PC-3 (cell line): Measurements from ENCODE around the gene HERPUD1.

ENCODE experiments used
- EZH2 ChIP-seq: fragments of 300-600 bp; sonication (generic); IDR thresholded peaks from one replicate; pipeline ENCODE4 v1.6.1; 2017; ENCODE audit warnings: antibody characterized with exemption, mild to moderate bottlenecking, low read length; ENCODE audit not compliant: unreplicated experiment
- EZH2phosphoT487 ChIP-seq: fragments of 300-600 bp; sonication (generic); IDR thresholded peaks from 2 replicates; pipeline ENCODE4 v1.6.1; 2018; ENCODE audit warnings: mild to moderate bottlenecking, antibody characterized with exemption, low read length, borderline replicate concordance
- TF ChIP-seq, protein P1 (sequence below): fragments of 300-600 bp; sonication (generic); conservative IDR thresholded peaks from 2 replicates; pipeline ENCODE4 v1.5.1; 2017; ENCODE audit warnings: antibody characterized with exemption, low read depth, mild to moderate bottlenecking, low read length

DNA sequence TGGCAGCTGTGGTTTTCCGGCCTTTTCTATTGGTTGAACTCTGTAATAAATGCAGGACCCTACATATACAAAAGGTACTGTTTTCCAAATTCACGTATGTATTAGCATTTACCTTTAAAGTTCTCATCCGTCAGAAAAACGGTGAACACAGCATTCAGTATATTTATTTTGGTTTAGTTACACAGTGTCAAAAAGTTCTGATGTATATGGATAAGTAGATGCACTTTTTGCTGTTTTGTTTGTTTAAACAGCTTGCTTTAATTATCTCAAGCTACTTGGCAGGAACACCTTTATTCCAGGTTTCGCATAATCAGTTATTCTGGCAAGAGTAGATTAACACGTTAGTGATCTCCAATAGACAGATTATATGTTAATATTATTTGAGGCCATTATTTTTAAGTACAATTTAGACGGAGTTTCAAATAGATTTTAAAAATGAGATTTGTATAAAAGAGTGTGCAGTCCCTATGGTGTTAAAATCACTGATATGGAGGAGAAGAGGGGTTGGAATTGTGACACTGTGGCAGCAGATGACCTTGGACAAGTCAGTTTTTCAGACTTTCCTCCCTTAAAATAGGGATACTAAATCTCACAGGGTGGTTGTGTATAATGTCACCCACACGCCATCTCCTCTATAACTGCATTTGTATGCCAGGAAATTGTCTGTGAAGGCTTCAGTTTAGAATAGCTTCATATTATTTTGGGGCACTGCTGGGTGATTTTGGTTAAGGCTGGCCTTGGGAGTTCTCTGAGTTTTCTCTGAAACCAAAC, 2.1 kb downstream of the HERPUD1 start:
- no peak for TF ChIP-seq EZH2phosphoT487
- TF ChIP-seq, protein P1, sequence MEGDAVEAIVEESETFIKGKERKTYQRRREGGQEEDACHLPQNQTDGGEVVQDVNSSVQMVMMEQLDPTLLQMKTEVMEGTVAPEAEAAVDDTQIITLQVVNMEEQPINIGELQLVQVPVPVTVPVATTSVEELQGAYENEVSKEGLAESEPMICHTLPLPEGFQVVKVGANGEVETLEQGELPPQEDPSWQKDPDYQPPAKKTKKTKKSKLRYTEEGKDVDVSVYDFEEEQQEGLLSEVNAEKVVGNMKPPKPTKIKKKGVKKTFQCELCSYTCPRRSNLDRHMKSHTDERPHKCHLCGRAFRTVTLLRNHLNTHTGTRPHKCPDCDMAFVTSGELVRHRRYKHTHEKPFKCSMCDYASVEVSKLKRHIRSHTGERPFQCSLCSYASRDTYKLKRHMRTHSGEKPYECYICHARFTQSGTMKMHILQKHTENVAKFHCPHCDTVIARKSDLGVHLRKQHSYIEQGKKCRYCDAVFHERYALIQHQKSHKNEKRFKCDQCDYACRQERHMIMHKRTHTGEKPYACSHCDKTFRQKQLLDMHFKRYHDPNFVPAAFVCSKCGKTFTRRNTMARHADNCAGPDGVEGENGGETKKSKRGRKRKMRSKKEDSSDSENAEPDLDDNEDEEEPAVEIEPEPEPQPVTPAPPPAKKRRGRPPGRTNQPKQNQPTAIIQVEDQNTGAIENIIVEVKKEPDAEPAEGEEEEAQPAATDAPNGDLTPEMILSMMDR: no peak
- TF ChIP-seq EZH2: no peak
